ENCODE measurements around the gene SHPK. TPM values are rescaled to one million over a fixed set of nuclear protein-coding genes. Genes with fewer than 3 reads are reported as not detected.
A peak's percentile ranks its signal among the peaks of the same experiment; 100 is the strongest.

Gene SHPK
- total RNA-seq, 1 donor: 16.4 TPM

- no peak for DNase-seq (ENCODE audit: low read depth in 2 of 3, low spot score in 2 of 3)
Measured at GRCh38 chr17:3630781-3631180, 5.3 kb downstream of the SHPK start.

DNA sequence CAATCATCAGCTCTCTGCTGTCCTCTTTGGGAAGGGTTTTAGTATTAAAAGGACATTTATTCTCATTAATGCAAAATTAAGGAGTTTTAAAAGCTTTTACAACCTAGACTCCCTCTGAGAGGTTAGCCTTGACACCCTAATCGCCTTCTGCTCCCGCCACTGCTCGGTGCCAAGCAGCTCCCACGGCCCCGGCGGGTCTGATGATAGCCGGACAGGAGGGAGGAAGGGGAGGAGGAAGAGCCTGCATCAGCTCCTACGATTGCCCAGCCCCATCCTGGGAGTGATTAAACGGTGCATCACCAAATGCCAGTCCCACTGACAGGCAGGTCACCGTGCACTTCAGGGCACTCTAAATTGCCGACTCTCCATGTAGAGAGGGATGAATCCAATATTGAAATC, 8.3 kb downstream of the SHPK start:
- DNase-seq (ENCODE audit: low read depth in 2 of 3, low spot score in 2 of 3): no peak

GRCh38 chr17:3626831-3627768, 8.9 kb downstream of the SHPK start:
- no peak for DNase-seq (ENCODE audit: low read depth in 2 of 3, low spot score in 2 of 3)

GRCh38 chr17:3622977-3623594, 13.0 kb downstream of the SHPK start:
- DNase-seq (ENCODE audit: low read depth in 2 of 3, low spot score in 2 of 3): no peak

DNA sequence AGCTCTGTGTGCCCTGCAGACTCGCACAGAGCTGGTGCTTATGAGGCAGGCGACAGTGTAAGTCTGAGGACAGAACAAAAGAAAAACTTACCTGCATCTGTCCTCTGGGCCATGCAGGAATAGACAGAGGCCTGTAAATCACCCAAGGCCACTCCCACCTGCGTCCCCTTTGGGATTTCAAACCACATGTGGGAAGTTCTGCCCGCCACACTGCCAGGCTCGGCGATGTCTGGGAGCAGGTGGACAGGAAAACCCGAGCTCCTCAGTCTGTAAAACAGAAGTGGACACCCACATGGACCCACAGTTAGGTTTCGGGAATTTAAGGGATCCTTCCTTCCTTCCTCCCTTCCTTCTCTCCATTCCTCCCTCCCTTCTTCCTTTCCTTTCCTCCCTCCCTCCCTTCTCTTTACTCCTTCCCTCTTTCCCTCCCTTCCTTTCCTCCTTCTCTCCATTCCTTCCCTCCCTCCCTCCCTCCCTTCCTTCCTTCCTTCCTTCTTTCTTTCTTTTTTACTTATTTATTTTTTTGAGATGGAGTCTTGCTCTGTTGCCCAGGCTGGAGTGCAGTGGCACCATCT, 14.8 kb downstream of the SHPK start:
- no peak for DNase-seq (ENCODE audit: low read depth in 2 of 3, low spot score in 2 of 3)

DNA sequence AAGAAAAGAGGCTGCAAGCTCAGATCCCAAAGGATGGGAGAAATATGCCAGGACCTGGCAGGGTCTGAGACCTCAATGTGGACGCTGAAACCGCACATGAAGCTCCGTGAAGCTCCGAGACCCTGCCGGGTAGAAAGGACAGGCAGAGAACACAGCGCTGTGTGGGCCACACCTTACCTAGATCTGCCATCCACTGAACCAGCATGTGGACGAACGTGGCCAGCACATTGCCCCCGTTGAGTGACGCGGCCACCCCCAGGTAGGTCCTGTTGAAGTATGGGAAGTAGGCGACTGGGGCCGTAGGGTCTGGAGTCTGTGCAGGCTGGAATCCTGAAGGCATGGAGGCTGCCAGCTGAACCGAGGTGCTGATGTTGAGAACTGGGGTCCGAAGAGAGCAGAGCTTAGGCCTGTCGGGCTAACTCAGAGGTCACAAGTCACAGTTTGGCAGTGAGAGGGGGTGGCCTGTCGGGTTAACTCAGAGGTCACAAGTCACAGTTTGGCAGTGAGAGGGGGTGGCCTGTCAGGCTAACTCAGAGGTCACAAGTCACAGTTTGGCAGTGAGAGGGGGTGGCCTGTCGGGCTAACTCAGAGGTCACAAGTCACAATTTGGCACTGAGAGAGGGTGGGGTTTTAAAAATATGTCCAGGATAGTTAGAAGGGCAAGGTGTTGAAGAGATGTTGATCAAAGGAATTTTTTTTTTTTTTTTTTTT, 20.7 kb downstream of the SHPK start:
- DNase-seq (ENCODE audit: low read depth in 2 of 3, low spot score in 2 of 3): no peak

GRCh38 chr17:3613124-3613523, 22.9 kb downstream of the SHPK start:
- no peak for DNase-seq (ENCODE audit: low read depth in 2 of 3, low spot score in 2 of 3)

DNA sequence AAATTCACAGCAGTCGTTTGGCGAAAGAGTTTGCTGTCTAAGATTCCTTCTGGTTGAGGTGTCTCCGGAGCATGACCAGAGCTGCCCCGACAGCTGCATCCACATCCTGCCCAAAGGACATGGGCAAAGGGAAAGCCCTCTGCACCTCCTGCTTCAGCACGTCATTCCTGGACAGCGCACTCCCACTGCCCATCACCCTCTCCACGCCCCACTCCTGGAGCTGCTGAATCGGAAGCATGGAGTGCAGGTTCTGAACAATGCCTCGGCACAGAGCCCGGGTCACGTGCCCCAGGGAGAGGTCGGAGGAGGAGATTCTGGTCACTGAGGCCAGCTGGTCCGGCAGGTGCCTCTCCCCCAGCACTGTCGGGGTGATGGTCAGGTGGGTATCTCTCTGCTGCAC, 25.5 kb downstream of the SHPK start:
- no peak for DNase-seq (ENCODE audit: low read depth in 2 of 3, low spot score in 2 of 3)

- DNase-seq (ENCODE audit: low read depth in 2 of 3, low spot score in 2 of 3): no peak
Measured at GRCh38 chr17:3609689-3610088, 26.4 kb downstream of the SHPK start.

- DNase-seq (ENCODE audit: low read depth in 2 of 3, low spot score in 2 of 3): no peak
Measured at GRCh38 chr17:3603870-3604259, 32.2 kb downstream of the SHPK start.

DNA sequence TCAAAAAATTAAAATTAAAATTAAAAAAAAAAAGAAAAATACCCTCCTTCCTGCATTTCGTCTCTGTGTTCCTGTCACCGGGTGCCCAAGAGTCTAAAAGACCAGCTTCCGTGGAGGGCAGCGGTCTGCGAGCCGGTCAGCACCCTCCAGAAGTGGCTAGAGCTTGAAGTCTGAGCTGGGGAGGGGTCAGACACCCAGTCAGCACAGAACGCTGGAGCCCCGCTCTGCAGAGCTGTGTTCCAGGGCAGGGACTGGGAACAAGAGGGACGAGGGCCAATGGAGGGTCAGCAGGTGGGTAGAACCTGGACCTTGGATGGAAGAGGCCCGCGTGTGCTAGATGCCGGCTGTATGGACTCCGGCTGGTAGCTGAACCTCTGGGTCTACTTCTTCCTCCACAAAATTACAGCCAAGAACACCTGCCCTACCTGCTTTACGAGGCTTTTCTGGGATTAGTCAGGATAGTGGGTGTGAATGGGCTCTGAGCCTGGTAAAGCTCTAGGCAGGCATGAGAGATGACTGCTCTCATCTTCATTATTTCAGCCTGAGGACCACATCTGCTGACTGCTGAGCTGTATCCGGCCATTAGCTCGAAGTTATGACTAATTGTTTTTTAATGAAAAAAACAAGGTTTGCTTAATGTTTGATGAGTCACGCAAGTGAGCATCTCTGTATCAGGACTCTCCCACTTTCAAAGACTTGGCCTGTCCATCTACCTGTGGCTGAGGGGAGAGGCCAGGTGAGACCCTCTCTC, 32.8 kb downstream of the SHPK start:
- no peak for DNase-seq (ENCODE audit: low read depth in 2 of 3, low spot score in 2 of 3)

DNA sequence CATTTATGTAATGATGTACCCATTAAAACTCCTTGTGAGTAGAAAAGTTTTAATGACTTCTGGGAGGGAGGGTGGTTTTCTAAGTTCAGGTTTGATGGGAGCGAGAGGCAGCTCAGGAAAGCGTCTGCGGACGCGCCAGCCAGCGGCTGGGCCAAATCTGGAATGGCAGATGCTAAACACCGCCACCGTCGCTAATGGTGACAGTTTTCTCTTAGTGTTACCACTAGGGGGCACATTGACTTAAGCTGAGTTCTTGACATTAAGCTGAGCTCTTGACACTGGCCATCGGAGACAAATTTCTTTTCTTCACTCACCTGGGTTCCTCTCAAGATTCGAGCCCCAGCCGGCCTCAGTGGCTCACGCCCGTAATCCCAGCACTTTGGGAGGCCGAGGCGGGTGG, 33.6 kb downstream of the SHPK start:
- DNase-seq (ENCODE audit: low read depth in 2 of 3, low spot score in 2 of 3): peak in 2 of 3 donors; percentile 9 to 32

DNA sequence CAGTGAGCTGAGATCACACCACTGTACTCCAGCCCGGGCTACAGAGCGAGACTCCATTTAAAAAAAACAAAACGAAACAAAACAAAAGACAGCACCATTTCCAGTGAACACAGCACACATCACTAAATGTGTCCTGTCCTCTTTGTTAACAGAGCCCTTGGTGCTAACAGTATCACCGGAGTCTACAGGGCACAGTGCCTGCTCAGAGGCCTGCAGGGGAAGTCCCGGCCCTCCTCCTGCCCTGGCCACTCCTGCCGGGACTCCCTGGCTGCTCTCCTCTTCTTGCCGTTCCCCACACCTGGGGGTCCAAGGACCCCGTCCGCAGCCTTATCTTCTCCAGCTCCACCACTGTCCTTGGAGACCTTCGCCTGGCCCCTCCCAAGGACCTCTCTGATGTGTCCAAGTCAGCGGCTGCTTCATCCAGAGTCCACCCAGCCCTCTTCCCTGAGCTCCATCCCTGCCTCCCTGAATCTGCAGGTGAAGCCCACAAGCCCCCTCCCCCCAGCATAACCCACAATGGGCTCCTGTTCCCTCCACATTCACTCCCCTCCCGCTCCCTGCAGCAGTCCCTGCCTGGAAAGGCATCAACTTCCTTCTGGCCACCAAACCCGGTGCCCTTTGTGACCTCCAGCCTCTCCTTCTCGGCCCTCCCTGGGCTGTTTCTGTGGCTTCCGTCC, 35.4 kb downstream of the SHPK start:
- DNase-seq (ENCODE audit: low read depth in 2 of 3, low spot score in 2 of 3): no peak

DNA sequence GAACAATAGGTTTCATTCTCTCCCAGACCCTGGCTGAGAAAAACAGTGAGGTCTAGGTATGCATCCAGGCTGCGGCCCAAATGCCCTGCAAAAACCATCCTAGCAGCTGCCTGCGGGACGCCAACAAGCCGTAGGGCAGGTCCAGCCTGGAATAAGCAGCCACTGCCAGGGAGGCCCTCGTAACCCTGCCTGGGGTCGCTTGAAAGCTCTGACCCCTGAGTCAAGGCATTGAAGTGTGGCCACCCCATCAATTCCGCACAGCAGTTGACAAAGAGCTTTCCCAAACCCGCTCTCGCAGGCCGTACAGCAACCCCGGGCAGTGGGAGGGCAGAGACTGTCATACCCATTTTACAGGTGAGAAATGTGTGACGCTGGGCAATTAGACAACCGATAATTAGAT, 38.0 kb downstream of the SHPK start:
- DNase-seq (ENCODE audit: low read depth in 2 of 3, low spot score in 2 of 3): no peak

GRCh38 chr17:3596804-3597464, 39.1 kb downstream of the SHPK start:
- no peak for DNase-seq (ENCODE audit: low read depth in 2 of 3, low spot score in 2 of 3)

DNA sequence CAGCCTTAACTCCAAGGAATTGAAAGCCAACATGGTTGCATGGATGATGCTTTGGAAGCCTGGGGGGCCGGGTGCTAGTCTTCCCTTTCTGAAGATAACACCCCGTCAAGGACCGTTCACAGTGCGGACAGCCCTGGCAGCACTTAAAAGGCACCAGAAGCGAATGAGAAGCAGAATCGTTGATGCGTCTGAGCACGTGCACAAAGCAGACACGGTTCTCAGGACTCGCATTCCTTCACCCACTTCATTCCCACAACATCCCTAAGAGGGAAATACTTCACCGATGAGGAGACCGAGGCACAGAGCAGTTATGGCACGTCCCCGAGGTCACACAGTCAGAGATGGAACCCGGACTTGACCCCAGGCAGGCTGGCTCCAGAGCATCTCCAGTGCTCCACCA, 41.1 kb downstream of the SHPK start:
- no peak for DNase-seq (ENCODE audit: low read depth in 2 of 3, low spot score in 2 of 3)

DNA sequence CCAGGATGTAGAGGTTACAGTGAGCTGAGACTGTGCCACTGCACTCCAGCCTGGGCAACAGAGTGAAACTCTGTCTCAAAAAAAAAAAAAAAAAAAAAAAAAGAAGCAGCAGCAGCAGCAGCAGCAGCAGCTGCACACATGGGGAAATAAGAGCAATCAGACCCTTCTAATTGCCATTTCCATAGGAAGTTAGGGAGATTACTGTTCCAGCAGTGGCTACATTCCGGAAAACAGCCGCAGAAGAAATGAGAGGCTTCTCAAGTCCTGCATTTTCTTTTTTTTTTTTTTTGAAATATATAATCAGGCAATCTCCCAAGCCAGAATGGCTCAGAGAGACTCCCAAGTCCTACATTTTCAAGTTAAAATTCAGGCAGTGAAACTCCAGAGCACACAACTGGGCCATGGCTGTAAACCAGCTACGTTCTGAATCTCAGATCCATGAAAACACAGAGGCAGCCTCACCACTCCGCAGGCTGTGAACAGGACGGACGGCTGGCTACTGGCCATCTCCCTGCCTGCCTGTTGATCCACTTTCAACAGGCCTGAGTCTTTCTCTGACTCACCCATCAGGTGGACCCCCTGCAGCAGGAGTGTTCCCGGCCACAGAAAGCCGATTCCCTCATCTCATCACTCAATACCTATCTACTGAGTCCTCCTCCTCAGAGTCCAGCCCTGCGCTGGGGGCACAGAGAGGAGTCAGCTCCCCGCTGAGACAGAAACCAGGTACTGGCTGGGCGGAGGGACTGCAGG, 41.8 kb downstream of the SHPK start:
- no peak for DNase-seq (ENCODE audit: low read depth in 2 of 3, low spot score in 2 of 3)

DNA sequence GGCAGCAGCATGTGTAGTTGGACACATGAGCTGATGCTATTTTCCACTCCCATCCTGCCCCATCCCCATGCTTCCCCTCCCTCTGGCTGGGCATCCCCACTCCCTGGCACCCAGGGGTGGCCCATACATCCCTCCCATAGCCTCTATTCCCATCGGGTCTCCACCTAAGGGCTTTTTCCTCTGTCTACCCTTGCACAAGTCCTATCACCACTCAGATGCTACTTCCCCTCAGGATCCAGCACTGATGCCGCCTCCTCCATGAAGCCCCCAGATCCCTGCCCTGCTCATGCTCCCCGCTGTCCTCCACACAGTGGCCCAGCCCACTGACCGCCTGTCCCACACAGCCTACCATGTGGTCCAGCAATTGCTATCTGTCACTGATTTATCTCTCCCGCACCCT, 42.7 kb downstream of the SHPK start:
- DNase-seq (ENCODE audit: low read depth in 2 of 3, low spot score in 2 of 3): no peak

Measured in hematopoietic multipotent progenitor cell (in vitro differentiated cells).